ENCODE results near the gene INPP4A. TPM values are rescaled to one million over a fixed set of nuclear protein-coding genes. Genes with fewer than 3 reads are reported as not detected.
A peak's percentile ranks its signal among the peaks of the same experiment; 100 is the strongest.

INPP4A gene
- total RNA-seq, 6 donors from 2014 or later = 23.3 to 93.2 (median 36.5) TPM

- no peaks in the 10 kb centered on the region for H3K27me3 ChIP-seq
- ATAC-seq (ENCODE audit: low FRiP score in 2 of 2) (peak in 1 of 2 donors; percentile 76), DNase-seq (no peak)
- no peaks in the 10 kb centered on the region for H3K9me3 ChIP-seq
- 57 to 61% methylated on average over 5 to 6 of the region's 6 CpGs for WGBS, 2 donors
- H3K4me1 ChIP-seq = peaks cover 46 to 78% (median 53%) of the 10 kb centered on the region in 4 donors
- no peak overlapping the region for H3K4me3 ChIP-seq
- no peaks in the 10 kb centered on the region for H3K36me3 ChIP-seq
- peak overlapping the region in 3 of 4 donors; percentile 14 to 58 (median 20) for H3K27ac ChIP-seq
- TF ChIP-seq EP300 (IDR thresholded peaks at IDR 0.05) (no peak), CTCF (IDR thresholded peaks at IDR 0.05) (no peak), POLR2AphosphoS5 (IDR thresholded peaks at IDR 0.05) (no peak), POLR2A (IDR thresholded peaks at IDR 0.05) (no peak)
Observed at GRCh38 chr2:98483257-98483861, 38.7 kb downstream of the INPP4A start.

GRCh38 chr2:98484121-98484557, 39.5 kb downstream of the INPP4A start:
- no peak for ATAC-seq (ENCODE audit: low FRiP score in 2 of 2)
- DNase-seq = no peak
- Histone ChIP-seq H3K4me3 (no peak overlapping the region), H3K9me3 (no peaks in the 10 kb centered on the region), H3K27me3 (no peaks in the 10 kb centered on the region), H3K4me1 (peaks cover 38 to 77% (median 50%) of the 10 kb centered on the region in 4 donors), H3K27ac (no peak overlapping the region), H3K36me3 (no peaks in the 10 kb centered on the region)
- 80 to 84% methylated on average over 5 of the region's 5 CpGs for WGBS, 2 donors
- no peak for TF ChIP-seq POLR2AphosphoS5 (IDR thresholded peaks at IDR 0.05)
- TF ChIP-seq EP300 (IDR thresholded peaks at IDR 0.05) = no peak
- TF ChIP-seq POLR2A (IDR thresholded peaks at IDR 0.05) = no peak
- no peak for TF ChIP-seq CTCF (IDR thresholded peaks at IDR 0.05)

GRCh38 chr2:98484652-98485452, 40.2 kb downstream of the INPP4A start:
- Histone ChIP-seq H3K27ac (no peak overlapping the region), H3K9me3 (no peaks in the 10 kb centered on the region), H3K27me3 (no peaks in the 10 kb centered on the region), H3K4me3 (no peak overlapping the region), H3K4me1 (peaks cover 31 to 77% (median 47%) of the 10 kb centered on the region in 4 donors), H3K36me3 (no peaks in the 10 kb centered on the region)
- TF ChIP-seq CTCF (IDR thresholded peaks at IDR 0.05) (no peak), POLR2A (IDR thresholded peaks at IDR 0.05) (no peak)
- no peak for DNase-seq
- no peak for ATAC-seq (ENCODE audit: low FRiP score in 2 of 2)
- 87 to 94% methylated on average over 13 of the region's 13 CpGs for WGBS, 2 donors

- H3K27ac ChIP-seq = no peak overlapping the region
- no peaks in the 10 kb centered on the region for H3K36me3 ChIP-seq
- H3K4me3 ChIP-seq = no peak overlapping the region
- H3K4me1 ChIP-seq = peaks cover 31 to 73% (median 45%) of the 10 kb centered on the region in 4 donors
- TF ChIP-seq POLR2AphosphoS5 (IDR thresholded peaks at IDR 0.05) = no peak
- no peak for TF ChIP-seq EP300 (IDR thresholded peaks at IDR 0.05)
- no peak for TF ChIP-seq POLR2A (IDR thresholded peaks at IDR 0.05)
- TF ChIP-seq CTCF (IDR thresholded peaks at IDR 0.05) = no peak
- no peaks in the 10 kb centered on the region for H3K9me3 ChIP-seq
- DNase-seq (no peak), ATAC-seq (ENCODE audit: low FRiP score in 2 of 2) (no peak)
- 96% methylated on average over 4 of the region's 4 CpGs for WGBS, 2 donors
- no peaks in the 10 kb centered on the region for H3K27me3 ChIP-seq
Observed at GRCh38 chr2:98485453-98485755, 40.7 kb downstream of the INPP4A start.

Data from upper lobe of left lung (tissue), 6 donors.